WTC11 (cell line): ENCODE results near the gene AIG1. TPM values are rescaled to one million over a fixed set of nuclear protein-coding genes. Genes with fewer than 3 reads are reported as not detected.

Experiments
- ATAC-seq: fragments of 200-7000 bp; cut with Tn5 transposase; 2 replicates; pipeline ENCODE4 v1.10.0; 2021; ENCODE audit warnings: mild to moderate bottlenecking, moderate library complexity
- CTCF ChIA-PET: fragments of 300-600 bp; sonication (Branson Sonifier 250); formaldehyde crosslinking; loops from one replicate; lab custom pipeline; 2021; ENCODE audit warnings: antibody characterized with exemption; lab: Charles Lee
- POLR2A ChIA-PET: fragments of 350-600 bp; sonication (Branson Sonifier 250); formaldehyde crosslinking; loops from one replicate; lab custom pipeline; 2021; ENCODE audit warnings: antibody characterized with exemption; lab: Charles Lee
- DNase-seq: peaks from one replicate; pipeline ENCODE4 v3.0.0; 2021; ENCODE audit warnings: low spot score
- H3K27ac Mint-ChIP-seq: 2 replicates; pipeline ENCODE4 v1.8.0; 2021; ENCODE audit warnings: mixed read lengths
- H3K27me3 Mint-ChIP-seq: 2 replicates; pipeline ENCODE4 v1.8.0; 2021; ENCODE audit warnings: low read depth, mild to moderate bottlenecking, moderate library complexity, mixed read lengths
- H3K36me3 Mint-ChIP-seq: 2 replicates; pipeline ENCODE4 v1.8.0; 2021; ENCODE audit warnings: mixed read lengths
- H3K4me1 Mint-ChIP-seq: 2 replicates; pipeline ENCODE4 v1.8.0; 2022; ENCODE audit warnings: mixed read lengths
- H3K4me3 Mint-ChIP-seq: 2 replicates; pipeline ENCODE4 v1.8.0; 2021; ENCODE audit warnings: mild to moderate bottlenecking, moderate library complexity, mixed read lengths
- H3K9me3 Mint-ChIP-seq: 2 replicates; pipeline ENCODE4 v1.8.0; 2021; ENCODE audit warnings: mixed read lengths
- ARID4B ChIP-seq: sonication (generic); formaldehyde crosslinking; IDR thresholded peaks from 2 replicates; pipeline ENCODE4 v1.8.0; 2023; ENCODE audit warnings: missing genetic modification reagents, mild to moderate bottlenecking, borderline replicate concordance
- CDX4 ChIP-seq: fragments of 250-450 bp; sonication (Bioruptor Pico); IDR thresholded peaks from 2 replicates; pipeline ENCODE4 v1.9.0; 2021; ENCODE audit warnings: moderate library complexity, mild to moderate bottlenecking, inconsistent platforms, borderline replicate concordance
- CREB1 ChIP-seq: sonication (generic); formaldehyde crosslinking; IDR thresholded peaks from 2 replicates; pipeline ENCODE4 v1.8.0; 2023; ENCODE audit warnings: mild to moderate bottlenecking, missing genetic modification reagents
- ESRRA ChIP-seq: sonication (generic); formaldehyde crosslinking; IDR thresholded peaks from 2 replicates; pipeline ENCODE4 v1.8.1; 2022; ENCODE audit warnings: mild to moderate bottlenecking, missing genetic modification reagents, borderline replicate concordance
- FOXP1 ChIP-seq: sonication (generic); formaldehyde crosslinking; IDR thresholded peaks from 2 replicates; pipeline ENCODE4 v1.8.0; 2022; ENCODE audit warnings: missing genetic modification reagents, mild to moderate bottlenecking, moderate library complexity, borderline replicate concordance
- GTF2I ChIP-seq: fragments of 250-450 bp; sonication (Bioruptor Pico); conservative IDR thresholded peaks from 2 replicates; pipeline ENCODE4 v1.4.0; 2021; ENCODE audit warnings: mild to moderate bottlenecking
- IRF2 ChIP-seq: sonication (generic); formaldehyde crosslinking; IDR thresholded peaks from 2 replicates; pipeline ENCODE4 v1.8.0; 2022; ENCODE audit warnings: low read depth, missing genetic modification reagents, borderline replicate concordance
- JUN ChIP-seq: sonication (generic); formaldehyde crosslinking; IDR thresholded peaks from 2 replicates; pipeline ENCODE4 v1.8.0; 2023; ENCODE audit warnings: mild to moderate bottlenecking, missing genetic modification reagents
- MAX ChIP-seq: sonication (generic); formaldehyde crosslinking; IDR thresholded peaks from 2 replicates; pipeline ENCODE4 v1.8.0; 2022; ENCODE audit warnings: mild to moderate bottlenecking, missing genetic modification reagents
- MXD4 ChIP-seq: fragments of 250-450 bp; sonication (Bioruptor Pico); IDR thresholded peaks from 2 replicates; pipeline ENCODE4 v1.8.0; 2021; ENCODE audit warnings: mild to moderate bottlenecking, moderate library complexity, borderline replicate concordance
- NR1H2 ChIP-seq: sonication (generic); formaldehyde crosslinking; IDR thresholded peaks from 2 replicates; pipeline ENCODE4 v1.9.0; 2021; ENCODE audit warnings: mild to moderate bottlenecking, moderate library complexity, missing genetic modification reagents
- SOX15 ChIP-seq: fragments of 250-450 bp; sonication (Bioruptor Pico); IDR thresholded peaks from 2 replicates; pipeline ENCODE4 v1.9.0; 2021; ENCODE audit warnings: mild to moderate bottlenecking
- TEAD4 ChIP-seq: sonication (generic); formaldehyde crosslinking; IDR thresholded peaks from 2 replicates; pipeline ENCODE4 v1.8.0; 2022; ENCODE audit warnings: mild to moderate bottlenecking, missing genetic modification reagents
- TP53 ChIP-seq: sonication (generic); formaldehyde crosslinking; IDR thresholded peaks from 2 replicates; pipeline ENCODE4 v1.8.1; 2023; ENCODE audit warnings: mild to moderate bottlenecking, missing genetic modification reagents
- ZNF281 ChIP-seq: sonication (generic); formaldehyde crosslinking; IDR thresholded peaks from 2 replicates; pipeline ENCODE4 v1.8.0; 2023; ENCODE audit warnings: mild to moderate bottlenecking, missing genetic modification reagents
- ZNF317 ChIP-seq: sonication (generic); formaldehyde crosslinking; IDR thresholded peaks from 2 replicates; pipeline ENCODE4 v1.8.1; 2023; ENCODE audit warnings: low read depth, mild to moderate bottlenecking, moderate library complexity, missing genetic modification reagents, borderline replicate concordance
- ZNF396 ChIP-seq: fragments of 250-450 bp; sonication (Bioruptor Pico); IDR thresholded peaks from 2 replicates; pipeline ENCODE4 v1.8.0; 2021; ENCODE audit warnings: mild to moderate bottlenecking, moderate library complexity, borderline replicate concordance
- total RNA-seq: library from RNA; stranded (reverse); gene quantifications from 3 replicates; pipeline ENCODE4 v1.2.3, GENCODE V29; 2021
- TF ChIP-seq, protein P1 (sequence below): sonication (generic); formaldehyde crosslinking; IDR thresholded peaks from 2 replicates; pipeline ENCODE4 v1.8.0; 2023; ENCODE audit warnings: missing genetic modification reagents
- TF ChIP-seq, protein P2 (sequence below): sonication (generic); formaldehyde crosslinking; IDR thresholded peaks from 2 replicates; pipeline ENCODE4 v1.8.1; 2023; ENCODE audit warnings: mild to moderate bottlenecking, missing genetic modification reagents
- TF ChIP-seq, protein P3 (sequence below): sonication (generic); formaldehyde crosslinking; IDR thresholded peaks from 2 replicates; pipeline ENCODE4 v1.8.0; 2022; ENCODE audit warnings: mild to moderate bottlenecking, missing genetic modification reagents

Gene AIG1
- total RNA-seq, 1 experiment from 2014 or later: 38.8 TPM

DNA sequence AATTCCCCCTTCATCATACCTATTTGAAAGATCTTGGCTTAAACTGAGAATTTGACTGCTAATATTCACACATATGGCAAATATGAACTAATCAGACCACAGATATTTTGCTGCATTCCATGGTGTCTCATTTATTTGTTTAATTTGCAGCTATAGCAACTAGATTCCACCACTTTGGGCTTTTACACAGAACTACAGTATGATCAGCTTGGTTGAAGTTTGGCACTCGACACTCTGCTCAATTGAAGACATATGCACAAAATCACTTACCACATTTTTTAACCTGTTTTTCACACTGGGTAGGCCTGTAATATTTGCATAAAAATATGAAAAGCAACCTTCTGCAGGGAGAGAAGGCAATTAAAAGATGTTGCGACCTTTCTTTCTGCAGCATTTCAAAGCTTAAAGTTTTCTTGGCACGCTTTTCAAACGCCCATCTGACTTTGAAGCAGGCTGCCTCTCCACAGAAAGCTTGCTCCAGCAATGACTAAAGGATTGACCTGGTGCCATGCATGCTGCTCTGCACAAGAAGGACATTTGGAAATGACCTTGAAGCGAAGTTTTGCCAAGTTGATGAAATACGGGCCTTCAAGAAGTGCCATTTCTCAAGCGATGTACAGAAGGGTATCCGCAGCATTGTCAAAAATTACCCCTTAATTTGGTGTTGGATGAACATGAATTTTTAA, 126.7 kb downstream of the AIG1 start:
- H3K27ac Mint-ChIP-seq: no peak overlapping the region
- H3K27me3 Mint-ChIP-seq: no peaks in the 10 kb centered on the region
- ChIA-PET POLR2A (no interaction called here), CTCF (interaction anchor here (1.0 to 1.3 kb wide), 2 partner anchors 11 to 365 kb away, joined by 3 to 6 read pairs; no protein-coding TSS in a partner anchor)
- ATAC-seq (no peak), DNase-seq (no peak)
- H3K4me1 Mint-ChIP-seq: no peaks in the 10 kb centered on the region
- no peaks in the 10 kb centered on the region; the same call in 1 of the 2 replicates for H3K36me3 Mint-ChIP-seq
- TF ChIP-seq TP53 (CRISPR knock-in tag) (no peak), ZNF317 (no peak), TEAD4 (CRISPR knock-in tag) (no peak)
- H3K4me3 Mint-ChIP-seq: no peak overlapping the region
- H3K9me3 Mint-ChIP-seq: no peaks in the 10 kb centered on the region

DNA sequence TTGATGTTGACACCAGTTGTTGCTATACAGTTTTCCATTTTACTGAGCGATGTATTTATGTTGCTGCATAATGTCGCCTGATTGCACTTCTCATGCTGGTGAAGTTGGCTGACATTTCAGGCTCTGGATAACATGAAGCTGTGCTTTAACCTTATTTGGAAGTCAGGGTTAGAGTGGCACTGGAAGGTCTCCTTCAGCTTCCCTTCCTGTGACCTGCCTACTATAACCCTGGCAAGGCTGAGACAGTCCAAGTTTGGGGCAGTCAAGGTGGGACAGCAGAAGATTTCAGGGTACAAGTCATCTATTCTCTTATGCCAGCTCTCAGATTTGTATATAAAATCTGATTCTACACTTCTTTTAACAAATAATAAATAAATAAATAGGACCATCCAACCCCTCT, 127.6 kb downstream of the AIG1 start:
- ATAC-seq: no peak
- ChIA-PET POLR2A (no interaction called here), CTCF (interaction anchor here (0.8 kb wide), 1 partner anchor 44 kb away, joined by 3 read pairs; no protein-coding TSS in a partner anchor)
- no peak overlapping the region for H3K4me3 Mint-ChIP-seq
- DNase-seq: no peak
- no peak overlapping the region for H3K27ac Mint-ChIP-seq
- H3K9me3 Mint-ChIP-seq: no peaks in the 10 kb centered on the region
- no peak for TF ChIP-seq ZNF396 (CRISPR knock-in tag)
- TF ChIP-seq, protein P1, sequence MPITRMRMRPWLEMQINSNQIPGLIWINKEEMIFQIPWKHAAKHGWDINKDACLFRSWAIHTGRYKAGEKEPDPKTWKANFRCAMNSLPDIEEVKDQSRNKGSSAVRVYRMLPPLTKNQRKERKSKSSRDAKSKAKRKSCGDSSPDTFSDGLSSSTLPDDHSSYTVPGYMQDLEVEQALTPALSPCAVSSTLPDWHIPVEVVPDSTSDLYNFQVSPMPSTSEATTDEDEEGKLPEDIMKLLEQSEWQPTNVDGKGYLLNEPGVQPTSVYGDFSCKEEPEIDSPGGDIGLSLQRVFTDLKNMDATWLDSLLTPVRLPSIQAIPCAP (CRISPR knock-in tag): no peak
- H3K27me3 Mint-ChIP-seq: no peaks in the 10 kb centered on the region
- H3K4me1 Mint-ChIP-seq: no peaks in the 10 kb centered on the region
- H3K36me3 Mint-ChIP-seq: no peaks in the 10 kb centered on the region; the same call in 1 of the 2 replicates

- Mint-ChIP-seq H3K4me1 (no peaks in the 10 kb centered on the region), H3K36me3 (peaks cover 2% of the 10 kb centered on the region), H3K4me3 (no peak overlapping the region), H3K27ac (no peak overlapping the region), H3K9me3 (no peaks in the 10 kb centered on the region), H3K27me3 (no peaks in the 10 kb centered on the region)
- ATAC-seq (no peak), DNase-seq (no peak)
- POLR2A ChIA-PET: no interaction called here
- CTCF ChIA-PET: no interaction called here
- no peak for TF ChIP-seq ESRRA (CRISPR knock-in tag)
- TF ChIP-seq NR1H2 (CRISPR knock-in tag): no peak
- no peak for TF ChIP-seq JUN (CRISPR knock-in tag)
- TF ChIP-seq, protein P2, sequence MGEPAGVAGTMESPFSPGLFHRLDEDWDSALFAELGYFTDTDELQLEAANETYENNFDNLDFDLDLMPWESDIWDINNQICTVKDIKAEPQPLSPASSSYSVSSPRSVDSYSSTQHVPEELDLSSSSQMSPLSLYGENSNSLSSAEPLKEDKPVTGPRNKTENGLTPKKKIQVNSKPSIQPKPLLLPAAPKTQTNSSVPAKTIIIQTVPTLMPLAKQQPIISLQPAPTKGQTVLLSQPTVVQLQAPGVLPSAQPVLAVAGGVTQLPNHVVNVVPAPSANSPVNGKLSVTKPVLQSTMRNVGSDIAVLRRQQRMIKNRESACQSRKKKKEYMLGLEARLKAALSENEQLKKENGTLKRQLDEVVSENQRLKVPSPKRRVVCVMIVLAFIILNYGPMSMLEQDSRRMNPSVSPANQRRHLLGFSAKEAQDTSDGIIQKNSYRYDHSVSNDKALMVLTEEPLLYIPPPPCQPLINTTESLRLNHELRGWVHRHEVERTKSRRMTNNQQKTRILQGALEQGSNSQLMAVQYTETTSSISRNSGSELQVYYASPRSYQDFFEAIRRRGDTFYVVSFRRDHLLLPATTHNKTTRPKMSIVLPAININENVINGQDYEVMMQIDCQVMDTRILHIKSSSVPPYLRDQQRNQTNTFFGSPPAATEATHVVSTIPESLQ: no peak
- TF ChIP-seq, protein P3, sequence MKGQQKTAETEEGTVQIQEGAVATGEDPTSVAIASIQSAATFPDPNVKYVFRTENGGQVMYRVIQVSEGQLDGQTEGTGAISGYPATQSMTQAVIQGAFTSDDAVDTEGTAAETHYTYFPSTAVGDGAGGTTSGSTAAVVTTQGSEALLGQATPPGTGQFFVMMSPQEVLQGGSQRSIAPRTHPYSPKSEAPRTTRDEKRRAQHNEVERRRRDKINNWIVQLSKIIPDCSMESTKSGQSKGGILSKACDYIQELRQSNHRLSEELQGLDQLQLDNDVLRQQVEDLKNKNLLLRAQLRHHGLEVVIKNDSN: no peak
- no peak for TF ChIP-seq CDX4 (CRISPR knock-in tag)
- TF ChIP-seq SOX15: no peak
- TF ChIP-seq FOXP1: no peak
- no peak for TF ChIP-seq GTF2I (CRISPR knock-in tag)
- TF ChIP-seq ZNF281: no peak
- TF ChIP-seq MXD4 (CRISPR knock-in tag): no peak
- no peak for TF ChIP-seq ARID4B (CRISPR knock-in tag)
- no peak for TF ChIP-seq CREB1 (CRISPR knock-in tag)
- no peak for TF ChIP-seq IRF2 (CRISPR knock-in tag)
- TF ChIP-seq MAX (CRISPR knock-in tag): no peak
These were observed 130.7 kb downstream of the AIG1 start for GRCh38 chr6:143191361-143191760.
